Astrocyte of the cerebellum (primary cell): Measurements from ENCODE around the gene SCNN1B.
A peak's percentile ranks its signal among the peaks of the same experiment; 100 is the strongest.

Source experiments
- DNase-seq: peaks from one replicate; pipeline ENCODE4 v3.0.0-alpha.2; 2011; ENCODE audit warnings: low read depth
- H3K4me3 ChIP-seq: 2 replicates; pipeline ENCODE4 v1.5.1; 2011; ENCODE audit warnings: mild to moderate bottlenecking, low read depth, low read length, moderate library complexity
- in situ Hi-C: cut with HindIII; loops from 2 replicates; pipeline ENCODE4 v1.10.0; 2017; ENCODE audit warnings: low sequenced_read_pairs
- TF ChIP-seq, protein P1 (sequence below): IDR thresholded peaks from 2 replicates; pipeline ENCODE4 v1.5.1; 2012; ENCODE audit warnings: low read length, low read depth, moderate library complexity, mild to moderate bottlenecking; ENCODE audit errors: missing control alignments

The SCNN1B gene

GRCh38 chr16:23345237-23345636 lies 43.1 kb downstream of the SCNN1B start:
- H3K4me3 ChIP-seq = no peak overlapping the region
- in situ Hi-C loops = no loop called here
- TF ChIP-seq, protein P1, sequence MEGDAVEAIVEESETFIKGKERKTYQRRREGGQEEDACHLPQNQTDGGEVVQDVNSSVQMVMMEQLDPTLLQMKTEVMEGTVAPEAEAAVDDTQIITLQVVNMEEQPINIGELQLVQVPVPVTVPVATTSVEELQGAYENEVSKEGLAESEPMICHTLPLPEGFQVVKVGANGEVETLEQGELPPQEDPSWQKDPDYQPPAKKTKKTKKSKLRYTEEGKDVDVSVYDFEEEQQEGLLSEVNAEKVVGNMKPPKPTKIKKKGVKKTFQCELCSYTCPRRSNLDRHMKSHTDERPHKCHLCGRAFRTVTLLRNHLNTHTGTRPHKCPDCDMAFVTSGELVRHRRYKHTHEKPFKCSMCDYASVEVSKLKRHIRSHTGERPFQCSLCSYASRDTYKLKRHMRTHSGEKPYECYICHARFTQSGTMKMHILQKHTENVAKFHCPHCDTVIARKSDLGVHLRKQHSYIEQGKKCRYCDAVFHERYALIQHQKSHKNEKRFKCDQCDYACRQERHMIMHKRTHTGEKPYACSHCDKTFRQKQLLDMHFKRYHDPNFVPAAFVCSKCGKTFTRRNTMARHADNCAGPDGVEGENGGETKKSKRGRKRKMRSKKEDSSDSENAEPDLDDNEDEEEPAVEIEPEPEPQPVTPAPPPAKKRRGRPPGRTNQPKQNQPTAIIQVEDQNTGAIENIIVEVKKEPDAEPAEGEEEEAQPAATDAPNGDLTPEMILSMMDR = no peak
- DNase-seq = no peak

GRCh38 chr16:23348579-23349469 lies 46.7 kb downstream of the SCNN1B start:
- H3K4me3 ChIP-seq = no peak overlapping the region
- TF ChIP-seq, protein P1 = peak; percentile 29
- no peak for DNase-seq
- in situ Hi-C loops = no loop called here

GRCh38 chr16:23351360-23351759 lies 49.3 kb downstream of the SCNN1B start:
- no peak overlapping the region for H3K4me3 ChIP-seq
- no peak for DNase-seq
- in situ Hi-C loops = loop anchor here (5.0 kb wide), 1 partner anchor 69 kb away; no protein-coding TSS in a partner anchor
- TF ChIP-seq, protein P1 = no peak

DNA sequence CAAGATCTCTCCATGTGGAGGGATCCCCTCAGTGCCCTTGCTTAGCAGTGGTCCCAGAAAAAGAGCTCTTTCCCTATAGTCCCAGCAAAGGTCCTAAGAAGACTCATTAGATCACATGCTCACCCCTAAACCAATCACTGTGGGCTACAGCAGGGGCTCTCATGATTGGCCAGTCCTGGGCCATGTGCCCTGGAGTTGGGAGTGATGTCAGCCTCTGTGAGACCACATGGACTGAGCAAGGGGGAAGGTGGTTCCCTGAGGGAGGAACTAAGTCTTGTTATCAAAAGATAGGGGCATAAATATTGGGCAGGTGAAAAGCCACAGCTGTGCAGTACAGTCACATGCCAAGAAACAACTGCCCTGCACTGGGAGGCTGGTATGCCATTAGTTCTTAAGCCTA lies 51.3 kb downstream of the SCNN1B start:
- DNase-seq = no peak
- in situ Hi-C loops = loop anchor here (5.0 kb wide), 1 partner anchor 71 kb away; no protein-coding TSS in a partner anchor
- TF ChIP-seq, protein P1 = no peak
- no peak overlapping the region for H3K4me3 ChIP-seq

DNA sequence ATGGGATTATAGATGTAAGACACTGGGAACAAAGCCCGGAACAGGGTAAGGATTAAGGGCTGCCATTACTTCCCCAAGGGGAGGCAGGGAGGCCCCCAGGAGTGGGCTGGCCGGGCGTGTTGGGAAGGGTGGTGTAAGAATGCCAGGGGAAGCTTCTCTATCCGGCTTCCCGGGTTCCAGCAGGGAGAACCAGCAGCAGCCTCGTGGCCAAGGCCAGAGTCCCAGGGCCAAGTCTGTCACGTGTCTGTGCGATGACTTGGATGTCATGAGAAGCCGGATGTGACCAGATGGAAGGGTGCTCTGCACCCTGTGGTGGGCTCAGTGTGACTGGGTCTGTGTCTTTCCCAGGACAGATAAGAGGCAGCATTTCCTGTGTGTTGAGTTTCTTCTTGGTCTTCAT lies 52.1 kb downstream of the SCNN1B start:
- TF ChIP-seq, protein P1 = no peak
- in situ Hi-C loops = loop anchor here (5.0 kb wide), 1 partner anchor 72 kb away; no protein-coding TSS in a partner anchor
- no peak for DNase-seq
- no peak overlapping the region for H3K4me3 ChIP-seq

DNA sequence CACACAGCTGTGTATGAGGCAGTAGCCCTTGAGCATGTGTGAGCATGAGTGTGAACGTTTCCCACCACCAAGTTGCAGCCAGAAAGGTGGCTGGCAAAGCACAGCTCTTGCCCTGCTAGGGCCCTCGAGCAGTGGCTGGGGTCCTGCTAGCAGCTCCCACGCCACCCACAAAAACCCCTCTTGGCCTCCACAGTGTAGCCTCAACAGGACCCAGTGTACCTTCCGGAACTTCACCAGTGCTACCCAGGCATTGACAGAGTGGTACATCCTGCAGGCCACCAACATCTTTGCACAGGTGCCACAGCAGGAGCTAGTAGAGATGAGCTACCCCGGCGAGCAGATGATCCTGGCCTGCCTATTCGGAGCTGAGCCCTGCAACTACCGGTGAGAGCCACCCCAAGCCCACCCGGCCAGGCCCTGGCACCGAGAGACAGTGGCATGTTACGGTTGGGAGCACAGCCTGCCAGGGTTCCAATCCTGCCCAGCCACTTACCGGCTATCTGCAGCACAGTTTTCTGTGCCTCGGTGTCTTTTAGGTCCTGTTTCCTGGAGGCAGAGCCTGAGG lies 53.1 kb downstream of the SCNN1B start:
- DNase-seq = no peak
- in situ Hi-C loops = no loop called here
- H3K4me3 ChIP-seq = no peak overlapping the region
- TF ChIP-seq, protein P1 = no peak
